Breast epithelium (tissue), 3 donors: ENCODE results near the gene EVL.

Experiments
- CTCF ChIP-seq, 3 donors: fragments of 450-650 bp; IDR thresholded peaks; one replicate each; pipeline ENCODE4 v1.5.1; 2016 to 2017; ENCODE audit warnings: antibody characterized with exemption in 3 of 3, mild to moderate bottlenecking in 3 of 3, moderate library complexity in 3 of 3
- POLR2AphosphoS5 ChIP-seq, 3 donors: sonication (generic); formaldehyde crosslinking; IDR thresholded peaks; one replicate each; pipeline ENCODE4 v1.6.1; 2017; ENCODE audit warnings: antibody characterized with exemption in 3 of 3

DNA sequence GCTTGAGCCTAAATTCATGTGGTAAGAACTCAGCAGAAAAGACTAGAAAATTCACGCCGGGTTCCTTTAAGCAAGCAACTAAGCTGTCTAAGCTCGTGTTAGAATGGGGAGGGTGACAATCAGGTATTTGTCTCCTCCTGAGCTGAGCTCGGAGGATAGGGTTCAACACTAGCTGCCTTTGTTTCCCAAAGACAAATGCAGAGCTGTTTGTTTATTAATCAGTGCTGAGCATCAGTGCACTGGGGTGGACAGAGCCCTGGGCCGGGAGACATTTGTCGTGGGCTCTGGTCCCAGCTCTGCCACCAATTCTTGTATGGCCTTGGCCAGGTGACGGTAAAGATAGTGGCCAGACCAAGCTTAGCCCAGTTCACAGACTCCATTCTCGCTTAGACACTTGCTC lies 50.5 kb downstream of the EVL start:
- TF ChIP-seq CTCF (IDR thresholded peaks at IDR 0.05) (no peak), POLR2AphosphoS5 (IDR thresholded peaks at IDR 0.05) (no peak)
